Breast epithelium (tissue), 3 donors: Measurements from ENCODE around the gene ZSWIM3.

ENCODE experiments used
- POLR2AphosphoS5 ChIP-seq, 3 donors: sonication (generic); formaldehyde crosslinking; IDR thresholded peaks; one replicate each; pipeline ENCODE4 v1.6.1; 2017; ENCODE audit warnings: antibody characterized with exemption in 3 of 3
- TF ChIP-seq, protein P1 (sequence below), 3 donors: fragments of 450-650 bp; IDR thresholded peaks; one replicate each; pipeline ENCODE4 v1.5.1; 2016 to 2017; ENCODE audit warnings: antibody characterized with exemption in 3 of 3, mild to moderate bottlenecking in 3 of 3, moderate library complexity in 3 of 3

DNA sequence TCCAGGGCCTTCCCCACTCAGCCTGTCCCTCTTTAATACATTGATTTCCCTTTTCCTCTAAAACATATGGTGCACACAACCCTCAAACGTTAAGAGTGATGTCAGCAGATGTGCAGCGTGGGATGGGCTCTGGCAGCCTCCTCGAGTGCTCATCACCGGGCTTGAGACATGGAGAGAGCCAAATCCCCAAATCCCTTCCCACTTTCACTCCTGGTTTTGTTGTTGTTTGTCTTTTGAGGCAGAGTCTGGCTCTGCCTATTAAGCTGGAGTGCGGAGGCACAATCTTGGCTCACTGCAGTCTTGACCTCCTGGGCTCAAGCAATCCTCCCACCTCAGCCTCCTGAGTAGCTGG lies 60.4 kb downstream of the ZSWIM3 start:
- TF ChIP-seq, protein P1, sequence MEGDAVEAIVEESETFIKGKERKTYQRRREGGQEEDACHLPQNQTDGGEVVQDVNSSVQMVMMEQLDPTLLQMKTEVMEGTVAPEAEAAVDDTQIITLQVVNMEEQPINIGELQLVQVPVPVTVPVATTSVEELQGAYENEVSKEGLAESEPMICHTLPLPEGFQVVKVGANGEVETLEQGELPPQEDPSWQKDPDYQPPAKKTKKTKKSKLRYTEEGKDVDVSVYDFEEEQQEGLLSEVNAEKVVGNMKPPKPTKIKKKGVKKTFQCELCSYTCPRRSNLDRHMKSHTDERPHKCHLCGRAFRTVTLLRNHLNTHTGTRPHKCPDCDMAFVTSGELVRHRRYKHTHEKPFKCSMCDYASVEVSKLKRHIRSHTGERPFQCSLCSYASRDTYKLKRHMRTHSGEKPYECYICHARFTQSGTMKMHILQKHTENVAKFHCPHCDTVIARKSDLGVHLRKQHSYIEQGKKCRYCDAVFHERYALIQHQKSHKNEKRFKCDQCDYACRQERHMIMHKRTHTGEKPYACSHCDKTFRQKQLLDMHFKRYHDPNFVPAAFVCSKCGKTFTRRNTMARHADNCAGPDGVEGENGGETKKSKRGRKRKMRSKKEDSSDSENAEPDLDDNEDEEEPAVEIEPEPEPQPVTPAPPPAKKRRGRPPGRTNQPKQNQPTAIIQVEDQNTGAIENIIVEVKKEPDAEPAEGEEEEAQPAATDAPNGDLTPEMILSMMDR (IDR thresholded peaks at IDR 0.05), result no peak
- no peak for TF ChIP-seq POLR2AphosphoS5 (IDR thresholded peaks at IDR 0.05)
